Colonic mucosa (tissue), 4 donors: ENCODE results near the gene NCKAP5. TPM values are rescaled to one million over a fixed set of nuclear protein-coding genes. Genes with fewer than 3 reads are reported as not detected.

Source experiments
- DNase-seq: peaks from one replicate; pipeline ENCODE4 v3.0.0-alpha.2; 2020
- H3K27ac ChIP-seq: fragments of 200-600 bp; one replicate; pipeline ENCODE4 v1.8.0; 2021
- H3K27me3 ChIP-seq: fragments of 200-600 bp; one replicate; pipeline ENCODE4 v1.8.0; 2021
- H3K36me3 ChIP-seq: fragments of 200-600 bp; one replicate; pipeline ENCODE4 v1.8.0; 2021
- H3K4me1 ChIP-seq: fragments of 200-600 bp; one replicate; pipeline ENCODE4 v1.8.0; 2021; ENCODE audit warnings: mild to moderate bottlenecking
- H3K4me3 ChIP-seq: fragments of 200-600 bp; one replicate; pipeline ENCODE4 v1.8.0; 2021
- H3K9ac ChIP-seq, 2 donors: one replicate each; pipeline ENCODE4 v1.7.0; 2013; ENCODE audit warnings: control low read depth in 2 of 2, low read depth in 2 of 2, low read length in 2 of 2
- H3K9me3 ChIP-seq: fragments of 200-600 bp; one replicate; pipeline ENCODE4 v1.8.0; 2021
- intact Hi-C: fragments of 100-400 bp; cut with DNase I; formaldehyde crosslinking; loops from one replicate; pipeline ENCODE4 v1.14.1; 2022
- total RNA-seq, 2 donors: library from RNA; stranded (reverse); fragmentation: NEBNext Ultra II Directional in 1 of 2; extraction: Animal tissue kit (Norgen Biotek cat#: 25700) in 1 of 2; gene quantifications; one replicate each; pipeline ENCODE4 v1.2.1, GENCODE V29; 2021
- TF ChIP-seq, protein P1 (sequence below): fragments of 200-600 bp; IDR thresholded peaks from one replicate; pipeline ENCODE4 v1.8.0; 2022; ENCODE audit warnings: antibody characterized with exemption, mild to moderate bottlenecking
- donor health status: healthy.
- donor health status: DM: no; HTN: no; CAD: no.
- donor health status: DM: no; HTN: no; CAD: no.

Gene NCKAP5
- total RNA-seq, 2 donors from 2014 or later, result 2.9 to 3.7 TPM

DNA sequence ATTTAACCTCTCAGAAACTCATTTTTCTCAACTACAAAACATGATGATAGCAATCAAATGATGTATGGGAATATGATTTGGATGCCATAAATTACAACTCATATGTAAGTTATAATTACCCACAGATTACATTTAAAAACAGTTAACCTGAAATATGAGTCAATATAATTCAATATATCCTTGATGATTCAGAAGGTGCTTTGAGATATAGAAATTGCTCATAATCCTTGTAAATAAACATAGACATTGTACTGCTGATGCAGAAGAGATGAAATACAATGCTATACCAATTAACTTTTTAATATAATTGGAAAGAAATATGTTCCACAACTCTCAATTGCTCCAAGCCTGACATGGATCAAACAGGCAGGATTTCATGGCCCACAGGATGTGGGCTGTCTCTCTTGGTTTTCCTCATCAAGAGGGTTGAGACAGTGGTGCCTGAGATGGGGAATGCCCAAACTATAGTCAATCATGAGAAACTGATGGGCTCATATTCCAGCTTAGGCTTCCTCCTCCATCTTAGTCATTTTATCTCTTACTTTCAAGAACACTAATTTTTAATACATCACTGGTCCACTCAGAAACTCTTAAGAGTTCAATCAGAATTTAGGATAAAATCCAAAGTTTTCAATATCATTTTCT lies 49.4 kb downstream of the NCKAP5 start:
- intact Hi-C loops, result no loop called here
- Histone ChIP-seq H3K27ac (no peak overlapping the region), H3K9me3 (no peaks in the 10 kb centered on the region), H3K4me3 (no peak overlapping the region), H3K4me1 (no peaks in the 10 kb centered on the region), H3K36me3 (no peaks in the 10 kb centered on the region), H3K9ac (no peak overlapping the region), H3K27me3 (no peaks in the 10 kb centered on the region)
- TF ChIP-seq, protein P1, sequence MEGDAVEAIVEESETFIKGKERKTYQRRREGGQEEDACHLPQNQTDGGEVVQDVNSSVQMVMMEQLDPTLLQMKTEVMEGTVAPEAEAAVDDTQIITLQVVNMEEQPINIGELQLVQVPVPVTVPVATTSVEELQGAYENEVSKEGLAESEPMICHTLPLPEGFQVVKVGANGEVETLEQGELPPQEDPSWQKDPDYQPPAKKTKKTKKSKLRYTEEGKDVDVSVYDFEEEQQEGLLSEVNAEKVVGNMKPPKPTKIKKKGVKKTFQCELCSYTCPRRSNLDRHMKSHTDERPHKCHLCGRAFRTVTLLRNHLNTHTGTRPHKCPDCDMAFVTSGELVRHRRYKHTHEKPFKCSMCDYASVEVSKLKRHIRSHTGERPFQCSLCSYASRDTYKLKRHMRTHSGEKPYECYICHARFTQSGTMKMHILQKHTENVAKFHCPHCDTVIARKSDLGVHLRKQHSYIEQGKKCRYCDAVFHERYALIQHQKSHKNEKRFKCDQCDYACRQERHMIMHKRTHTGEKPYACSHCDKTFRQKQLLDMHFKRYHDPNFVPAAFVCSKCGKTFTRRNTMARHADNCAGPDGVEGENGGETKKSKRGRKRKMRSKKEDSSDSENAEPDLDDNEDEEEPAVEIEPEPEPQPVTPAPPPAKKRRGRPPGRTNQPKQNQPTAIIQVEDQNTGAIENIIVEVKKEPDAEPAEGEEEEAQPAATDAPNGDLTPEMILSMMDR, result no peak
- no peak for DNase-seq

GRCh38 chr2:133517876-133518275 lies 50.4 kb downstream of the NCKAP5 start:
- no peak overlapping the region for H3K27ac ChIP-seq
- intact Hi-C loops, result no loop called here
- H3K36me3 ChIP-seq, result no peaks in the 10 kb centered on the region
- no peak overlapping the region for H3K9ac ChIP-seq
- TF ChIP-seq, protein P1, result no peak
- H3K9me3 ChIP-seq, result no peaks in the 10 kb centered on the region
- no peak overlapping the region for H3K4me3 ChIP-seq
- no peaks in the 10 kb centered on the region for H3K4me1 ChIP-seq
- no peak for DNase-seq
- H3K27me3 ChIP-seq, result no peaks in the 10 kb centered on the region

- no peak overlapping the region for H3K9ac ChIP-seq
- H3K4me1 ChIP-seq, result no peaks in the 10 kb centered on the region
- H3K27me3 ChIP-seq, result no peaks in the 10 kb centered on the region
- H3K4me3 ChIP-seq, result no peak overlapping the region
- no peaks in the 10 kb centered on the region for H3K9me3 ChIP-seq
- TF ChIP-seq, protein P1, result no peak
- no peak for DNase-seq
- intact Hi-C loops, result no loop called here
- no peaks in the 10 kb centered on the region for H3K36me3 ChIP-seq
- no peak overlapping the region for H3K27ac ChIP-seq
Observed at GRCh38 chr2:133516405-133517026, 51.7 kb downstream of the NCKAP5 start.

GRCh38 chr2:133515271-133515670 lies 53.0 kb downstream of the NCKAP5 start:
- TF ChIP-seq, protein P1, result no peak
- DNase-seq, result no peak
- Histone ChIP-seq H3K36me3 (no peaks in the 10 kb centered on the region), H3K4me3 (no peak overlapping the region), H3K27ac (no peak overlapping the region), H3K9ac (no peak overlapping the region), H3K4me1 (no peaks in the 10 kb centered on the region), H3K27me3 (no peaks in the 10 kb centered on the region), H3K9me3 (no peaks in the 10 kb centered on the region)
- intact Hi-C loops, result no loop called here

DNA sequence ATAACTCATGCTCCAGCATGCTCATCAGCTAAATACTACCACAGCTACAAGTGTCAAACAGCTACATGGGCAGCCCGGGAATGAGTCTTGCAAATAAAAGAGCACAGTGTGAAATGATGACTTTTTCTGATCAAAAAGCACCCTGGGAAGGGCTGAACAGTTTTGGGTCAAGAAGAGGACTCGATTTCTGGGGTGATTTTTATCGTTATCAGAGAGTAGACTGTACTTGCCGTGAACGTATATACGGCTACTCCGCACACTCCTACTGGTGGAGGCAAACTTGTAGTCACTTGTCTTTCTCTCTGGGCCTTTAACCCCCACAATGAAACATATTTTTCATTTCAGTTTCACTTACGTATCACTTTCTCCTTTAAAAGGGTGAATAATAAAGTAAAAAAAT lies 54.4 kb downstream of the NCKAP5 start:
- Histone ChIP-seq H3K27me3 (no peaks in the 10 kb centered on the region), H3K4me1 (no peaks in the 10 kb centered on the region), H3K27ac (no peak overlapping the region), H3K9ac (no peak overlapping the region), H3K4me3 (no peak overlapping the region), H3K36me3 (no peaks in the 10 kb centered on the region), H3K9me3 (no peaks in the 10 kb centered on the region)
- intact Hi-C loops, result no loop called here
- no peak for DNase-seq
- TF ChIP-seq, protein P1, result no peak
